Measurements from ENCODE around the gene VAT1. TPM values are rescaled to one million over a fixed set of nuclear protein-coding genes. Genes with fewer than 3 reads are reported as not detected.

Gene VAT1
- total and polyA plus RNA-seq, 9 of the 15 experiments (the other 6 are each of a cell fraction or from before 2014, with no cell fraction given), result 29.4 to 153 (median 66.7) TPM

DNA sequence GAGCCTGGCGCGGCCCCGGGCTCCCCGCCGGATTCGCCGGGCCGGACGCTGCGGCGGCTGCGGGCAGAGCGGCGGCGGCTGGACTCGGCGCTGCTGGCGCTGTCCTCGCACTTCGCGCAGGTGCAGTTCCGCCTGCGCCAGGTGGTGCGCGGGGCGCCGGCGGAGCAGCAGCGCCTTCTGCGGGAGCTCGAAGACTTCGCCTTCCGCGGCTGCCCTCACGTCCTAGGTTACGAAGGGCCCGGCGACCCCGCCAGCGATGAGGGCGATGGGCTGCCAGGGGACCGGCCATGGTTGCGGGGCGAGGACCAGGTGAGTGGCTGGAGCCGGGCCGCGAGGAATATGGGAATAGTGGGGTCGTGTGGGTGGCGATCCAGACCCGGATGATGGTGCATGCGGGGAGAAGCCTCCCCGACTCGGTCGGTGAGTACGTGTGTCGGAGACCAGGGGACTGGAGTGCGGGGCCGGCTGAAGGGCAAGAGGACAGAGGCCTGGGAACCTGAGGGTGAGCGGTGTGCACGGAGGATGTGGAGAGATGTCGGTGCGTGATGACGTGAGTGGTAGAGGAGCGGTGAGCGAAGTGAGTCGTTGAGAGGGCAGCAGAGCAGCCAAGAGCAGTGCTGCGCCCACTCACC, 41.3 kb downstream of the VAT1 start (continued):
- TF ChIP-seq, protein P1, sequence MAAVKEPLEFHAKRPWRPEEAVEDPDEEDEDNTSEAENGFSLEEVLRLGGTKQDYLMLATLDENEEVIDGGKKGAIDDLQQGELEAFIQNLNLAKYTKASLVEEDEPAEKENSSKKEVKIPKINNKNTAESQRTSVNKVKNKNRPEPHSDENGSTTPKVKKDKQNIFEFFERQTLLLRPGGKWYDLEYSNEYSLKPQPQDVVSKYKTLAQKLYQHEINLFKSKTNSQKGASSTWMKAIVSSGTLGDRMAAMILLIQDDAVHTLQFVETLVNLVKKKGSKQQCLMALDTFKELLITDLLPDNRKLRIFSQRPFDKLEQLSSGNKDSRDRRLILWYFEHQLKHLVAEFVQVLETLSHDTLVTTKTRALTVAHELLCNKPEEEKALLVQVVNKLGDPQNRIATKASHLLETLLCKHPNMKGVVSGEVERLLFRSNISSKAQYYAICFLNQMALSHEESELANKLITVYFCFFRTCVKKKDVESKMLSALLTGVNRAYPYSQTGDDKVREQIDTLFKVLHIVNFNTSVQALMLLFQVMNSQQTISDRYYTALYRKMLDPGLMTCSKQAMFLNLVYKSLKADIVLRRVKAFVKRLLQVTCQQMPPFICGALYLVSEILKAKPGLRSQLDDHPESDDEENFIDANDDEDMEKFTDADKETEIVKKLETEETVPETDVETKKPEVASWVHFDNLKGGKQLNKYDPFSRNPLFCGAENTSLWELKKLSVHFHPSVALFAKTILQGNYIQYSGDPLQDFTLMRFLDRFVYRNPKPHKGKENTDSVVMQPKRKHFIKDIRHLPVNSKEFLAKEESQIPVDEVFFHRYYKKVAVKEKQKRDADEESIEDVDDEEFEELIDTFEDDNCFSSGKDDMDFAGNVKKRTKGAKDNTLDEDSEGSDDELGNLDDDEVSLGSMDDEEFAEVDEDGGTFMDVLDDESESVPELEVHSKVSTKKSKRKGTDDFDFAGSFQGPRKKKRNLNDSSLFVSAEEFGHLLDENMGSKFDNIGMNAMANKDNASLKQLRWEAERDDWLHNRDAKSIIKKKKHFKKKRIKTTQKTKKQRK (IDR thresholded peaks at IDR 0.05; ENCODE audit: borderline replicate concordance, low read depth, low read length), result no peak
- TF ChIP-seq KDM2B (CRISPR knock-in tag; IDR thresholded peaks at IDR 0.05) (no peak), ZBTB7A (IDR thresholded peaks at IDR 0.05; ENCODE audit: borderline replicate concordance, control insufficient read depth, low read depth, low read length) (no peak), ELF4 (CRISPR knock-in tag; IDR thresholded peaks at IDR 0.05) (no peak), DIDO1 (tag; IDR thresholded peaks at IDR 0.05; ENCODE audit: low read depth) (no peak), ARID2 (IDR thresholded peaks at IDR 0.05) (no peak), KAT7 (CRISPR knock-in tag; IDR thresholded peaks at IDR 0.05; ENCODE audit: borderline replicate concordance) (no peak), IRF2 (CRISPR knock-in tag; IDR thresholded peaks at IDR 0.05) (no peak), ZNF384 (IDR thresholded peaks at IDR 0.05; ENCODE audit: low read depth, low read length) (no peak), ZNF764 (CRISPR knock-in tag; IDR thresholded peaks at IDR 0.05; ENCODE audit: low read depth) (no peak), FOXM1 (IDR thresholded peaks at IDR 0.05; ENCODE audit: low read depth) (no peak), FOXM1 (CRISPR knock-in tag; IDR thresholded peaks at IDR 0.05; ENCODE audit: low read depth) (no peak), TARDBP (IDR thresholded peaks at IDR 0.05) (no peak), ETS2 (tag; IDR thresholded peaks at IDR 0.05; ENCODE audit: borderline replicate concordance, poor library complexity, severe bottlenecking) (no peak), CREM (IDR thresholded peaks at IDR 0.05; ENCODE audit: low read depth) (peak; percentile 95), RAD51 (IDR thresholded peaks at IDR 0.05; ENCODE audit: borderline replicate concordance, low read depth) (no peak)
- TF ChIP-seq, protein P2, sequence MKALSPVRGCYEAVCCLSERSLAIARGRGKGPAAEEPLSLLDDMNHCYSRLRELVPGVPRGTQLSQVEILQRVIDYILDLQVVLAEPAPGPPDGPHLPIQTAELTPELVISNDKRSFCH (CRISPR knock-in tag; IDR thresholded peaks at IDR 0.05), result no peak
- TF ChIP-seq, protein P2 (tag; IDR thresholded peaks at IDR 0.05), result no peak
- TF ChIP-seq, protein P3, sequence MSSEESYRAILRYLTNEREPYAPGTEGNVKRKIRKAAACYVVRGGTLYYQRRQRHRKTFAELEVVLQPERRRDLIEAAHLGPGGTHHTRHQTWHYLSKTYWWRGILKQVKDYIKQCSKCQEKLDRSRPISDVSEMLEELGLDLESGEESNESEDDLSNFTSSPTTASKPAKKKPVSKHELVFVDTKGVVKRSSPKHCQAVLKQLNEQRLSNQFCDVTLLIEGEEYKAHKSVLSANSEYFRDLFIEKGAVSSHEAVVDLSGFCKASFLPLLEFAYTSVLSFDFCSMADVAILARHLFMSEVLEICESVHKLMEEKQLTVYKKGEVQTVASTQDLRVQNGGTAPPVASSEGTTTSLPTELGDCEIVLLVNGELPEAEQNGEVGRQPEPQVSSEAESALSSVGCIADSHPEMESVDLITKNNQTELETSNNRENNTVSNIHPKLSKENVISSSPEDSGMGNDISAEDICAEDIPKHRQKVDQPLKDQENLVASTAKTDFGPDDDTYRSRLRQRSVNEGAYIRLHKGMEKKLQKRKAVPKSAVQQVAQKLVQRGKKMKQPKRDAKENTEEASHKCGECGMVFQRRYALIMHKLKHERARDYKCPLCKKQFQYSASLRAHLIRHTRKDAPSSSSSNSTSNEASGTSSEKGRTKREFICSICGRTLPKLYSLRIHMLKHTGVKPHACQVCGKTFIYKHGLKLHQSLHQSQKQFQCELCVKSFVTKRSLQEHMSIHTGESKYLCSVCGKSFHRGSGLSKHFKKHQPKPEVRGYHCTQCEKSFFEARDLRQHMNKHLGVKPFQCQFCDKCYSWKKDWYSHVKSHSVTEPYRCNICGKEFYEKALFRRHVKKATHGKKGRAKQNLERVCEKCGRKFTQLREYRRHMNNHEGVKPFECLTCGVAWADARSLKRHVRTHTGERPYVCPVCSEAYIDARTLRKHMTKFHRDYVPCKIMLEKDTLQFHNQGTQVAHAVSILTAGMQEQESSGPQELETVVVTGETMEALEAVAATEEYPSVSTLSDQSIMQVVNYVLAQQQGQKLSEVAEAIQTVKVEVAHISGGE (CRISPR knock-in tag; IDR thresholded peaks at IDR 0.05), result no peak
- TF ChIP-seq, protein P4, sequence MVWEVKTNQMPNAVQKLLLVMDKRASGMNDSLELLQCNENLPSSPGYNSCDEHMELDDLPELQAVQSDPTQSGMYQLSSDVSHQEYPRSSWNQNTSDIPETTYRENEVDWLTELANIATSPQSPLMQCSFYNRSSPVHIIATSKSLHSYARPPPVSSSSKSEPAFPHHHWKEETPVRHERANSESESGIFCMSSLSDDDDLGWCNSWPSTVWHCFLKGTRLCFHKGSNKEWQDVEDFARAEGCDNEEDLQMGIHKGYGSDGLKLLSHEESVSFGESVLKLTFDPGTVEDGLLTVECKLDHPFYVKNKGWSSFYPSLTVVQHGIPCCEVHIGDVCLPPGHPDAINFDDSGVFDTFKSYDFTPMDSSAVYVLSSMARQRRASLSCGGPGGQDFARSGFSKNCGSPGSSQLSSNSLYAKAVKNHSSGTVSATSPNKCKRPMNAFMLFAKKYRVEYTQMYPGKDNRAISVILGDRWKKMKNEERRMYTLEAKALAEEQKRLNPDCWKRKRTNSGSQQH (CRISPR knock-in tag; IDR thresholded peaks at IDR 0.05), result 0 out of 2 replicates have a peak, but pooled peaks have one; percentile 13

All from K562 (cell line).